Epithelial cell of proximal tubule (primary cell): ENCODE data around the gene EPHB2. TPM values are rescaled to one million over a fixed set of nuclear protein-coding genes. Genes with fewer than 3 reads are reported as not detected.

Experiments used
- DNase-seq: peaks from one replicate; pipeline ENCODE4 v3.0.0-alpha.2; 2011; ENCODE audit warnings: low read depth
- H3K4me3 ChIP-seq: 2 replicates; pipeline ENCODE4 v1.5.1; 2011; ENCODE audit warnings: low read depth, mild to moderate bottlenecking, low read length
- total RNA-seq: library from RNA; depleted of rRNA; stranded (reverse); fragments of >200 nt; gene quantifications from 2 replicates; pipeline ENCODE4 v1.2.3, GENCODE V29; 2015
- TF ChIP-seq, protein P1 (sequence below): conservative IDR thresholded peaks from 2 replicates; pipeline ENCODE4 v1.5.1; 2012; ENCODE audit warnings: low read depth, mild to moderate bottlenecking, low read length

EPHB2 gene
- total RNA-seq, 1 donor from 2014 or later, result 47.8 TPM

DNA sequence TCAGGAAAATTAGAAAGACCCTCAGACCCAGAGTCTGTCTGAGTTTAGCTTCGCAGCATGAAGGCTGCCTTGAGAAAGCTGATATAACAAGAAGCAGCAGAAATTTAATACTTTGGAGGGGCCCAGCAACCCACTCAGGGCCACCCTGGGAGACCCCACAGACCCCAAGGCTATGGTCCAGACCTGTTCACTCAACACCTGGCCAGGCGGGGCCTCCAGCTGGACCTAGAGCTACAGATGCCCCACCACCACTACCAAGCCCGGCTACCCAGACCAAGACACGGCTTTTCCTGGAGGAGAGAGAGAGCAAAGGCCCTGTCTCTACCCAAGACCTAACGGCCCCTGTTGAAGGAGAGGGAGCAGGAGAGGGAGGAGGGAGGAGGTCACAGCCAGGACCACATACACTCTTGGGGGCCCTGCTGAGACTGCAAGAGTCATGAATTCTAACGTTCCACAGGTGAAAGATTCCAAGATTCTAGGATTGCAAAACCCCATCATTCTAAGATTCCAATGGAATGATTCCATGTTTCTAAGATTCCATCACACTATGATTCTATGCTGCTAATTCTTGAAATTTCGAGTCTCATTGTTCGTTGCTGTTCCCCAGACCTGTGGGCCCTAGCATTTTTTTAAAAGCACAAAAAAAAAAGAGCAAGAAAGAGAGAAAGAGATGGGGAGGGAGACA, 208.8 kb downstream of the EPHB2 start:
- H3K4me3 ChIP-seq, result no peak overlapping the region
- TF ChIP-seq, protein P1, sequence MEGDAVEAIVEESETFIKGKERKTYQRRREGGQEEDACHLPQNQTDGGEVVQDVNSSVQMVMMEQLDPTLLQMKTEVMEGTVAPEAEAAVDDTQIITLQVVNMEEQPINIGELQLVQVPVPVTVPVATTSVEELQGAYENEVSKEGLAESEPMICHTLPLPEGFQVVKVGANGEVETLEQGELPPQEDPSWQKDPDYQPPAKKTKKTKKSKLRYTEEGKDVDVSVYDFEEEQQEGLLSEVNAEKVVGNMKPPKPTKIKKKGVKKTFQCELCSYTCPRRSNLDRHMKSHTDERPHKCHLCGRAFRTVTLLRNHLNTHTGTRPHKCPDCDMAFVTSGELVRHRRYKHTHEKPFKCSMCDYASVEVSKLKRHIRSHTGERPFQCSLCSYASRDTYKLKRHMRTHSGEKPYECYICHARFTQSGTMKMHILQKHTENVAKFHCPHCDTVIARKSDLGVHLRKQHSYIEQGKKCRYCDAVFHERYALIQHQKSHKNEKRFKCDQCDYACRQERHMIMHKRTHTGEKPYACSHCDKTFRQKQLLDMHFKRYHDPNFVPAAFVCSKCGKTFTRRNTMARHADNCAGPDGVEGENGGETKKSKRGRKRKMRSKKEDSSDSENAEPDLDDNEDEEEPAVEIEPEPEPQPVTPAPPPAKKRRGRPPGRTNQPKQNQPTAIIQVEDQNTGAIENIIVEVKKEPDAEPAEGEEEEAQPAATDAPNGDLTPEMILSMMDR, result no peak
- DNase-seq, result peak; percentile 3

GRCh38 chr1:22920026-22920733, 209.5 kb downstream of the EPHB2 start:
- DNase-seq, result no peak
- TF ChIP-seq, protein P1, result no peak
- no peak overlapping the region for H3K4me3 ChIP-seq

DNA sequence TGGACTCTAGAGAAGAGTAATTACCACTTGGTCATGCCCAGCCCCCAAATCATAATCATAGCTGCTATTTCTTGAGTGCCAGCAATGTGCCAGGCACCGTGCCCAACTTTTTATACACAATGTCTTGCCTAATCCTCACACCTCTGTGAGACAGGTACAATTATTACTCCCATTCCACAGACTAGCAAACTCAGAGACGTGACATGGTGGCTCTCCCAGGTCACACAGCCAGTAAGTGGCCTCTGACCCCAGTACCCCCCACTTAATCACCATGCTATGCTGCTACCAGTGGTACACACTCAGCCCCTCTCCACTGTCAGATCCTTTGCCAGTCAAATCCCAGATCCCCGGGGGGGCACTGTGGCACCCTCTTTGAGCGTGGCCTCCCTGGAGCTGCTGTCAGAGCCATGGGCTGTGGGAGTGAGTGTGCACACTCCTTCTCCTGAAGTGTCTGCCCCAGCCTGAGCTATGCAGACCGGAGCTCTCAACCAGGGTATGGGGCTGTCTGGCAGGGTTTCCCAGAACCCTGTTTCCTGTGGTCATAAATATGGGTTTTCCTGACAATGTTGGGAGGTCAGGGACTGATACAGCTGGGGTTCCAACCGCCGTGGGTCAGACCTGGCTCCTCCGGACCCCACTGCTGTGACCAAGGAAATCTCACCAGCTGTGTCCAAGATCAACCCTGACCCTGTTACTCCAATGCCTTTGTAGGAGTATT, 210.3 kb downstream of the EPHB2 start:
- no peak overlapping the region for H3K4me3 ChIP-seq
- no peak for DNase-seq
- TF ChIP-seq, protein P1, result no peak

DNA sequence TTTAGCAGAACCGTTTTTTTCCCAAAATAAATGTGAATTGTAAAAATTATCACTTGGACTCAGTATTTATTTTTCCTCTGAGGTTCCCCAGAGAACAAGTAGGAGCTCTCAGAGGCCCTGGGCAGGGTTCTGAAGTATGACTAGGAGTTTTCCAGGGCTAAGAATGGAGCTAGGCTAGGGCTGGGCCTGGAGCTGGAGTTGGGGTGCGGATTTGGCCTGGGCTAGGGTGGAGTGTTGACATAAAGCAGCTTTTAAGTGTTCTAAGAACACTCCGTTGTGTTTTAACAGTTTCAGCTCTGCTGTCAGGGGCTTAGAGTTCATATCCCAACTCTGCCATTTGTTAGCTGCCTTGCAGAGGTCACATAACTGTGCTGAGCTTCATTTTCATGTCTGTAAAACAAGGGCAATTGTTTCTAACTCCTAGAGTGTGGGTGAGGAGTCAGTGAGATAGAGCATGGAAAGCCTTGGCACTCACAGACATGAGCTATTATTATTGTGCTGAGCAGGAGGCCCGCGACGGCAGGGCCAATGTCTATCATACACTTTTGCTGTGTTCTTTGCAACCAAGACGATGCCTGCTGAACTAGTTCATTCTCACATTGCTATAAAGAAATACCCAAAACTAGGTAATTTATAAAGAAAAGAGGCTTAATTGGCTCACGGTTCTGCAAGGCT, 210.9 kb downstream of the EPHB2 start:
- no peak for DNase-seq
- TF ChIP-seq, protein P1, result no peak
- no peak overlapping the region for H3K4me3 ChIP-seq

DNA sequence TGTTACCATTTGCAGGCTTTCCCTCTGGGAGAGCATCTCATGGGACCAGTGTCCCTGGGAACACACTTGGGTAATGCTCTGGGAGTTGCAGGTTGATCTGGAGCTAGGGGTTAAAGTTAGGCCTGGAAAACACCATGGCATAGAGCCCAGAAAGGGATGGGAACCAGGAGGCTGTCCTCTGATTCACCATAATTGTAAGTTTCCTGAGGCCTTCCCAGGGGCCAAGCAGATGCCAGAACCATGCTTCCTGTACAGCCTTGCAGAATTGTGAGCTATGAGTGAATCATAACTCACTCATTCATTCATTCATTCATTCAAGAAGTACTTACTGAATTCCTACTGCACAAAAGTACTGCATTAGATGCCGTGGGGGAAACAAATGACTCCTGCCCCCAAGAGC, 212.0 kb downstream of the EPHB2 start:
- H3K4me3 ChIP-seq, result no peak overlapping the region
- DNase-seq, result no peak
- TF ChIP-seq, protein P1, result no peak

DNA sequence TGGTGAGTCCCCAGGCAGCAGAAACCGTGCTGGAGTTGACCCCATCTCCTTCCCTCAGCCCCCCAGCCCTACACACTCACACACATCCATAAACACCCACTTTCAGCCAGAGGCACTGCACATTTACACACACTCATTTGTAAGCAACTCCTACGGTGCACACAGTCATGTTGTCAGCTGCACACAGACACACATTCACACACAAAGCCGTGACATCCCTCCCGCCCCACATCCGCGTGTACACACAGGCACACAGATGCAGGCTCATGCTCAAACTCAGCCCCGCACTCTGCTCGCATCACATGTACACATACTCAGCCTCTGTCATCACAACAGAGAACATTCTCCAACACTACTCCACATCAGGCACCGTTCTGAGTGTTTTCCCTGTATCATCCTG, 214.5 kb downstream of the EPHB2 start:
- TF ChIP-seq, protein P1, result no peak
- DNase-seq, result no peak
- no peak overlapping the region for H3K4me3 ChIP-seq
